NCI-H2196 (cell line): ENCODE measurements around the gene SMARCA4.
"Not testable (repeated sequence)": the region's sequence is repeated elsewhere in the genome, so short reads cannot be mapped to it uniquely, and the experiment has no call there.

ENCODE experiments used
- DNase-seq: peaks from one replicate; lab custom pipeline; 2025; ENCODE audit not compliant: unreplicated experiment; lab: John Stamatoyannopoulos, UW

SMARCA4 gene

DNA sequence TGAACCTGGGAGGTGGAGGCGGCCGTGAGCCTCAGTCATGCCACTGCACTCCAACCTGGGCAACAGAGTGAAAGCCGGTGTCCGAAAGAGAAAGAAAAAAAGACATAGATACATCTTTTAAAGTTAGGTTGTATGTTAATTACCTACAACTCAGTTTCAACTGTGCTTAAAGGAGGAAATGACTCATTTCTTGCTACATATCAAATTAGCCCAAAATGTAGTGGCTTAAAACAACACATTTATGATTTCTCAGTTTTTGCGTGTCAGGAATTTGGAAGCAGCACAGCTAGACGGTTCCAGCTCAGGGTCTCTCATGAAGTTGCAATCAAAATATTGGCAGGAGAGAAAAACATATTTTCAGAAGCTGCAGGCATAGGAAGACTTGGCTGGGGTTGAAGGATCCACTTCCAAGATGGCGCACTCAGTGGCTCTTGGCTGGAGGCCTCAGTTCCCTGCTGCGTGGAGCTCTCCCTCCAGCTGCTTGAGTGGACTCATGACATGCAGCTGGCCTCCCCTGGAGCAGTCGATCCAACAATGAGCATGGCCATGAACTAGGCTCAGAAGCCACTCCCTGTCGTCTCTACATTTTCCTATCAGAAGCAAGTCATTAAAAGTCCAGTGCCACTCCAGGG lies 135.5 kb downstream of the SMARCA4 start:
- no peak for DNase-seq

DNA sequence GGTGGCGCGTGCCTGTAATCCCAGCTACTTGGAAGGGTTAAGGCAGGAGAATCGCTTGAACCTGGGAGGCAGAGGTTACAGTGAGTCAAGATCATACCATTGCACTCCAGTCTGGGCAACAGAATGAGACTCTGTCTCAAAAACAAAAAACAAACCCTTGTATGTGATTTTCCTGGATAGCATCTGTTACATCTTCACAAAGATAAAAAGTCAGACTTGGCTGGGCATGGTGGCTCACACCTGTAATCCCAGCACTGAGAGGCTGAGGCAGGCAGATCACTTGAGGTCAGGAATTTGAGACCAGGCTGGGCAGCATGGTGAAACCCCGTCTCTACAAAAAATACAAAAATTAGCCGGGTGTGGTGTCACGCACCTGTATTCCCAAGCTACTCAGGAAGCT lies 136.5 kb downstream of the SMARCA4 start:
- not testable (repeated sequence) for DNase-seq

DNA sequence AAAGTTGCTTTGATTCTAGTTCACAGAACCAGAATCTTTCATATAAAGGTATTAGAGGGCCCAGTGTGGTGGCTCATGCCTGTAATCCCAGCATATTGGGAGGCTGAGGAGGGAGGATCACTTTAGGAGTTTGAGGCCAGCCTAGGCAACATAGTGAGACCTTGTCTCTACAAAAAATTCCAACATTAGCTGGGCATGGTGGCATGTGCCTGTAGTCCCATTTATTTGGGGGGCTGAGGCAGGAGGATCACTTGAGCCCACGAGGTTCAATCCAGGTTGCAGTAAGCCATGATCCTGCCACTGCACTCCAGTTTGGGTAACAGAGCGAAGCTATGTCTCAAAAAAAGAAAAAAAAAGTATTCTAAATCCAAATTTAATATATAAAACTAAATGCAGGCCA lies 137.5 kb downstream of the SMARCA4 start:
- DNase-seq: no peak

DNA sequence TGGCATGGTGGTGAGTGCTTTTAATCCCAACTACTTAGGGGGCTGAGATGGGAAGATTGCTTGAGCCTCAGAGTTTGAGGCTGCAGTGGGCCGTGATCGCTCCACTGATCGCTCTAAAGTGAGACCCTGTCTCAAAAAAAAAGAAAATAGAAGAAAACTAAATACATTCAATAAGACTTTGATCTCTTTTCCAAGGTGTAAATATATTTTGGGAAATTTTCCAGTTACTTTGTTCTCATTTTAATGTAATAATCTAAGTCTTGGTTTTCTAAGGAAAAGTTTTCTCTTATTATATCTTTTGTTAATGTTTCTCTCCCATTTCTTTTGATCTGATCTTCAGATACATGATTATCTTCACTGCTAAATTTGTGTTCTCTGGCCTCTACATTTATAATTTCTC lies 138.0 kb downstream of the SMARCA4 start:
- no peak for DNase-seq

DNA sequence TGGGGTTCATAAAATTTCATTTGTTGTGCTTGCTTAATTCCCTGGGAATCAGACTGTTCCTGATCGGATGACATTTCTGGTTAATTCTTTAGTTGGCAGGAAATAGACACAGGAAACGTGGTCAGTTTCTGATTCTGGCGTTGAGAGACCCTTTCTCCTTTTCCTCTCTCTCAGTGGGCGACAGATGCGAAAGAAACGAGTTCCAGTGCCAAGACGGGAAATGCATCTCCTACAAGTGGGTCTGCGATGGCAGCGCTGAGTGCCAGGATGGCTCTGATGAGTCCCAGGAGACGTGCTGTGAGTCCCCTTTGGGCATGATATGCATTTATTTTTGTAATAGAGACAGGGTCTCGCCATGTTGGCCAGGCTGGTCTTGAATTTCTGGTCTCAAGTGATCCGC lies 139.2 kb downstream of the SMARCA4 start:
- no peak for DNase-seq

DNA sequence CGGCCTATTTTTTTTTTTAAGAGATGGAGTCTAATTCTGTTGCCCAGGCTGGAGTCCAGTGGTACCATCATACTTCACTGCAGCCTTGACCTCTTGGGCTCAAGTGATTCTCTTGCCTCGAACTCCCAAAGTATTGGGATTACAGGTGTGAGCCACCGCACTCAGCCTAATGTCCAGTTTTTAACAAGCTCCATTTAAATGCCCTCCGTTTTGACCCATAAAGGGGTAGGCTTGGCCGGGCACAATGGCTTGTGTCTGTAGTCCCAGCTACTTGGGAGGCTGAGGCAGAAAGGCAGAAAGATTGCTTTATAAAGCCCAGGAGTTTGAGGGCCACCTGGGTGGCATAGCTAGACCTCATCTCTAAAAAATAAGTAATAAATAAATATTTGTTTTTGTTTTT lies 140.2 kb downstream of the SMARCA4 start:
- DNase-seq: no peak

DNA sequence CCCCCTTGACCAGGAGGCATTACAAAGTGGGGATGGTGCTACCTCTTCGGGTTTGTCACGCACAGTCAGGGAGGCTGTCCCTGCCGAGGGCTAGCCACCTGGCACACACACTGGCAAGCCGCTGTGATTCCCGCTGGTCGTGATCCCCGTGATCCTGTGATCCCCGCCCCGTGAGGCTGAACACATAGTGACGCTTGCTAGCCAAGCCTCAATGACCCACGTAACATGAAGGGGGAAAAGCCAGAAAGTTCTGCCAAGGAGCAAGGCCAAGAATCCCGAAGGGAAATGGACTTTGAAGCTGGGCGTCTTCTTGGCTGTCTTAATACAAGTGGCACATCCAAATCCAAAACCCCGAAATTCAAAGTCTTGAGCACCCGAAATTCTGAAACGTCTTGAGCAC lies 142.1 kb downstream of the SMARCA4 start:
- no peak for DNase-seq

DNA sequence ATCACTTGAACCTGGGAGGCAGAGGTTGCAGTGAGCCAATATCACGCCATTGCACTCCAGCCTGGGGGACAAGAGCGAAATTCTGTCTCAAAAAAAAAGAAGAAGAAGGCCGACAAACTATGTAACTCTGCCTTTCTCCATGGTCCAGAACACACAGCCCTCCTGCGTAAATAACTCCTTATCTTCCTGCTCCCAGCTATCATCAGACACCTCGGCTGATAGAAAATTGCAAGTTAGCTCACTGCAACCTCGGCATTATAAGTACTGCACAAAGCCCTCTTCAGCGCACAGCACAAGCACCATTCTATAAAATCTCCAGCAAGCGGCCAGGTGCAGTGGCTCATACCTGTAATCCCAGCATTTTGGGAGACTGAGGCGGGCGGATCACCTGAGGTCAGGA lies 142.8 kb downstream of the SMARCA4 start:
- not testable (repeated sequence) for DNase-seq

DNA sequence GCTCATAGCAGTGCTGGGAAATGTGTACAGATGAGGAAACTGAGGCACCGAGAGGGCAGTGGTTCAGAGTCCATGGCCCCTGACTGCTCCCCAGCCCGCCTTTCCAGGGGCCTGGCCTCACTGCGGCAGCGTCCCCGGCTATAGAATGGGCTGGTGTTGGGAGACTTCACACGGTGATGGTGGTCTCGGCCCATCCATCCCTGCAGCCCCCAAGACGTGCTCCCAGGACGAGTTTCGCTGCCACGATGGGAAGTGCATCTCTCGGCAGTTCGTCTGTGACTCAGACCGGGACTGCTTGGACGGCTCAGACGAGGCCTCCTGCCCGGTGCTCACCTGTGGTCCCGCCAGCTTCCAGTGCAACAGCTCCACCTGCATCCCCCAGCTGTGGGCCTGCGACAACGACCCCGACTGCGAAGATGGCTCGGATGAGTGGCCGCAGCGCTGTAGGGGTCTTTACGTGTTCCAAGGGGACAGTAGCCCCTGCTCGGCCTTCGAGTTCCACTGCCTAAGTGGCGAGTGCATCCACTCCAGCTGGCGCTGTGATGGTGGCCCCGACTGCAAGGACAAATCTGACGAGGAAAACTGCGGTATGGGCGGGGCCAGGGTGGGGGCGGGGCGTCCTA lies 144.3 kb downstream of the SMARCA4 start:
- DNase-seq: no peak

DNA sequence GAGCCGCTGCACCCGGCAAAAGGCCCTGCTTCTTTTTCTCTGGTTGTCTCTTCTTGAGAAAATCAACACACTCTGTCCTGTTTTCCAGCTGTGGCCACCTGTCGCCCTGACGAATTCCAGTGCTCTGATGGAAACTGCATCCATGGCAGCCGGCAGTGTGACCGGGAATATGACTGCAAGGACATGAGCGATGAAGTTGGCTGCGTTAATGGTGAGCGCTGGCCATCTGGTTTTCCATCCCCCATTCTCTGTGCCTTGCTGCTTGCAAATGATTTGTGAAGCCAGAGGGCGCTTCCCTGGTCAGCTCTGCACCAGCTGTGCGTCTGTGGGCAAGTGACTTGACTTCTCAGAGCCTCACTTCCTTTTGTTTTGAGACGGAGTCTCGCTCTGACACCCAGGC lies 145.6 kb downstream of the SMARCA4 start:
- no peak for DNase-seq

DNA sequence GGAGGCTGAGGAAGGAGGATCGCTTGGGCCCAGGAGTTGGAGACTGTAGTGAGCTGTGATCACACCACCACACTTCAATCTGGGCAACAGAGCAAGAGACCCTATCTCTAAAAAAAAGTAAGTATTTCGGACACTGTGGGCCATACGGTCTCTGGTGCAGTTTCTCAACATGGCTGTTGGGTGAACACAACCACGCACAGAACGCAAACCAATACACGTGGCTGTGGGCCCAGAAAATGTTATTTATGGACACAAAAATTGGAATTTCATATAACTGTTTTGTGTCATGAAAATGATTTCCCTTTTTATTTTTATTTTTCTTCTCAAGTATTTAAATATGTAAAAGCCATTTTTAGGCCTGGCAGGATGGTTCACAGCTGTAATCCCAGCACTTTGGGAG lies 147.9 kb downstream of the SMARCA4 start:
- DNase-seq: no peak

DNA sequence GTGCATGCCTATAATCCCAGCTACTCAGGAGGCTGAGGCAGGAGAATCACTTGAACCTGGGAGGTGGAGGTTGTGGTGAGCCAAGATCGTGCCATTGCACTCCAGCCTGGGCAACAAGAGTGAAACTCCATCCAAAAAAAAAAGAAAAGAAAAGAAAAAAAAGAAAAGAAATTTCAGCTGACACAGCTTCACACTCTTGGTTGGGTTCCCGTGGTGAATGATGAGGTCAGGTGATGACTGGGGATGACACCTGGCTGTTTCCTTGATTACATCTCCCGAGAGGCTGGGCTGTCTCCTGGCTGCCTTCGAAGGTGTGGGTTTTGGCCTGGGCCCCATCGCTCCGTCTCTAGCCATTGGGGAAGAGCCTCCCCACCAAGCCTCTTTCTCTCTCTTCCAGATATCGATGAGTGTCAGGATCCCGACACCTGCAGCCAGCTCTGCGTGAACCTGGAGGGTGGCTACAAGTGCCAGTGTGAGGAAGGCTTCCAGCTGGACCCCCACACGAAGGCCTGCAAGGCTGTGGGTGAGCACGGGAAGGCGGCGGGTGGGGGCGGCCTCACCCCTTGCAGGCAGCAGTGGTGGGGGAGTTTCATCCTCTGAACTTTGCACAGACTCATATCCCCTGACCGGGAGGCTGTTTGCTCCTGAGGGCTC lies 150.4 kb downstream of the SMARCA4 start:
- DNase-seq: no peak

DNA sequence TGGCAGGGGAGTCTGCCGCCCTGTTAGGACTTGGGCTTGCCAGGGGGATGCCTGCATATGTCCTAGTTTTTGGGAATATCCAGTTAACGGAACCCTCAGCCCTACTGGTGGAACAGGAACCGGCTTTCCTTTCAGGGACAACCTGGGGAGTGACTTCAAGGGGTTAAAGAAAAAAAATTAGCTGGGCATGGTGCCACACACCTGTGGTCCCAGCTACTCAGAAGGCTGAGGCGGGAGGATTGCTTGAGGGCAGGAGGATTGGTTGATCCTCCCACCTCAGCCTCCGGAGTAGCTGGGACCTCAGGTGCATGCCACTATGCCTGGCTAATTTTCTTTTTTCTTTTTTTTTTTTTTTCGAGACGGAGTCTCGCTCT lies 150.9 kb downstream of the SMARCA4 start:
- DNase-seq: no peak
